ENCODE results near the gene TRIM9.

GRCh38 chr14:51035611-51036192, 59.2 kb downstream of the TRIM9 start:
- no peak for TF ChIP-seq CTCF (IDR thresholded peaks at IDR 0.05)
- TF ChIP-seq REST (IDR thresholded peaks at IDR 0.05; ENCODE audit: insufficient read depth in 1 of 2, low read depth in 2 of 2, low read length in 1 of 2), result no peak
- no peak for TF ChIP-seq POLR2AphosphoS5 (IDR thresholded peaks at IDR 0.05; ENCODE audit: low read depth, low read length)

Data from Panc1 (cell line).